KMS-11 (cell line): ENCODE measurements around the gene RPH3AL.

Experiments used
- H2AFZ ChIP-seq: fragments of 200-600 bp; sonication (generic); 2 replicates; pipeline ENCODE4 v1.6.1; 2016; ENCODE audit warnings: antibody characterized with exemption, mixed run types, low read depth
- H3K27ac ChIP-seq: fragments of 200-600 bp; sonication (generic); 2 replicates; pipeline ENCODE4 v1.6.1; 2016; ENCODE audit warnings: mild to moderate bottlenecking, mixed run types
- H3K27me3 ChIP-seq: fragments of 200-600 bp; sonication (generic); 2 replicates; pipeline ENCODE4 v1.6.1; 2017; ENCODE audit warnings: mild to moderate bottlenecking, low read depth, mixed run types, moderate library complexity; ENCODE audit not compliant: insufficient read depth
- H3K36me3 ChIP-seq: fragments of 200-600 bp; sonication (generic); 2 replicates; pipeline ENCODE4 v1.6.1; 2017; ENCODE audit warnings: mild to moderate bottlenecking, mixed run types; ENCODE audit not compliant: insufficient read depth
- H3K4me1 ChIP-seq: fragments of 200-600 bp; sonication (generic); 2 replicates; pipeline ENCODE4 v1.6.1; 2016; ENCODE audit warnings: mild to moderate bottlenecking, low read depth, mixed run types; ENCODE audit not compliant: poor library complexity, severe bottlenecking
- H3K4me2 ChIP-seq: fragments of 200-600 bp; sonication (generic); 2 replicates; pipeline ENCODE4 v1.7.0; 2016; ENCODE audit warnings: mild to moderate bottlenecking, mixed run types
- H3K4me3 ChIP-seq: fragments of 200-600 bp; sonication (generic); IDR thresholded peaks from 2 replicates; pipeline ENCODE4 v1.6.1; 2017; ENCODE audit warnings: low read depth, low read length, mixed read lengths; ENCODE audit not compliant: insufficient read depth
- H3K79me2 ChIP-seq: fragments of 200-600 bp; sonication (generic); 2 replicates; pipeline ENCODE4 v1.6.1; 2016; ENCODE audit warnings: low read depth, mixed run types; ENCODE audit not compliant: insufficient read depth
- H3K9ac ChIP-seq: fragments of 200-600 bp; sonication (generic); 2 replicates; pipeline ENCODE4 v1.6.1; 2016; ENCODE audit warnings: mild to moderate bottlenecking, mixed run types
- H4K20me1 ChIP-seq: fragments of 200-600 bp; sonication (generic); 2 replicates; pipeline ENCODE4 v1.6.1; 2016; ENCODE audit warnings: mild to moderate bottlenecking, mixed run types; ENCODE audit not compliant: insufficient read depth
- TF ChIP-seq, protein P1 (sequence below): fragments of 200-600 bp; sonication (generic); conservative IDR thresholded peaks from 2 replicates; pipeline ENCODE4 v1.6.1; 2017; ENCODE audit warnings: low read depth, mild to moderate bottlenecking, antibody characterized with exemption, low read length, moderate library complexity, mixed read lengths

The RPH3AL gene

DNA sequence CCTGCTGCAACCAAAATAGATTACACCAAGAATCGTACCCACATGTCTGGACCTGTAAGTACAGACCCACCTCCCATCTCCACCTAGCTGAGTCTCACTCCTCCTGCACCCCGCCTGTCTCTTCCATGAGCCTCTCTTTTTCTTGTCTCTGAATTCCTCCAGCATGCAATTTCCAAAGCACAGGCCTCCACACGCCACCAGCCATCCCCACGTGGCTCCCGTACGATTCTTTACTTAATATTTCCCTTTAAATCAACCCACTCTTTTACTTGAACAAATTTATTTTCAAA, 1.2 kb downstream of the RPH3AL start:
- H3K9ac ChIP-seq = no peak overlapping the region
- H3K27ac ChIP-seq = no peak overlapping the region
- H4K20me1 ChIP-seq = no peaks in the 10 kb centered on the region
- no peaks in the 10 kb centered on the region for H3K36me3 ChIP-seq
- no peak overlapping the region for H2AFZ ChIP-seq
- H3K79me2 ChIP-seq = no peaks in the 10 kb centered on the region
- H3K27me3 ChIP-seq = no peaks in the 10 kb centered on the region
- H3K4me3 ChIP-seq = no peak overlapping the region
- TF ChIP-seq, protein P1, sequence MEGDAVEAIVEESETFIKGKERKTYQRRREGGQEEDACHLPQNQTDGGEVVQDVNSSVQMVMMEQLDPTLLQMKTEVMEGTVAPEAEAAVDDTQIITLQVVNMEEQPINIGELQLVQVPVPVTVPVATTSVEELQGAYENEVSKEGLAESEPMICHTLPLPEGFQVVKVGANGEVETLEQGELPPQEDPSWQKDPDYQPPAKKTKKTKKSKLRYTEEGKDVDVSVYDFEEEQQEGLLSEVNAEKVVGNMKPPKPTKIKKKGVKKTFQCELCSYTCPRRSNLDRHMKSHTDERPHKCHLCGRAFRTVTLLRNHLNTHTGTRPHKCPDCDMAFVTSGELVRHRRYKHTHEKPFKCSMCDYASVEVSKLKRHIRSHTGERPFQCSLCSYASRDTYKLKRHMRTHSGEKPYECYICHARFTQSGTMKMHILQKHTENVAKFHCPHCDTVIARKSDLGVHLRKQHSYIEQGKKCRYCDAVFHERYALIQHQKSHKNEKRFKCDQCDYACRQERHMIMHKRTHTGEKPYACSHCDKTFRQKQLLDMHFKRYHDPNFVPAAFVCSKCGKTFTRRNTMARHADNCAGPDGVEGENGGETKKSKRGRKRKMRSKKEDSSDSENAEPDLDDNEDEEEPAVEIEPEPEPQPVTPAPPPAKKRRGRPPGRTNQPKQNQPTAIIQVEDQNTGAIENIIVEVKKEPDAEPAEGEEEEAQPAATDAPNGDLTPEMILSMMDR = no peak
- no peak overlapping the region for H3K4me2 ChIP-seq
- no peaks in the 10 kb centered on the region for H3K4me1 ChIP-seq

DNA sequence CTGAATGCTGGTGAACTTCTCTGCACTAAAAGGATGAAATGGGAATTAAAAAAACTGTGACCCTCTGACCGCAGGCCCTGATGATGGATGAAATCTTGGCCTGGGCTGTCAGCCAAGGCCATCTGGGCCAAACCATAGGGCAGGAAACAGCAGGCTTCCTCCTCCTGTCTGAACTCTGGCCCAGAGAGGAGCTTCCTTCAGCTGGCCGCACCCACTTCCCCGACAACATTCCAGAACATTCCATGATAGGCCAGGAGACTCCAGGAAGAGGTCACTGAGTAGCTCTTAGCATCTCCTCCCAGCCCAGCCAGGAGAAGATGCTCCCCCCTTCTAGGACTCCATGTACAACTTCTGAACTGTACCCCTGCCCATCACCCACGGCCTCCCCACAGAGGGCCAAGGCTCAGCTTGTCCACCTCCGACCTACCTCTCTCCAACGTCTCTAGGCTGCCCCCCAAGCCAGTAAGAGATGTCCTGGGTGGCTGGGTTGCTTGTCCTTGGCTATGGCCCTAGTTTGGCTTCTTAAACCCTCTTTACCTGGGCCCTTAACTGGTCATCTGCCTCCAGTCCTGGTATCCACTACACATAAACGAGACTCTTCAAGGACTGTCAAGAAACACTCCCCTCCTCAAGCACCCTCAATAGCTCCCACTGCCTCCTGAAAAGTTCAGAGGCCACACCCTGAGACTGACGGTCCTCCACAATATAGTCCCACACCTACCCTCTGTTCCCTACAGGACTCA, 1.7 kb downstream of the RPH3AL start:
- Histone ChIP-seq H3K4me1 (no peaks in the 10 kb centered on the region), H3K27me3 (no peaks in the 10 kb centered on the region), H3K9ac (no peak overlapping the region), H3K36me3 (no peaks in the 10 kb centered on the region), H3K4me3 (no peak overlapping the region), H3K27ac (no peak overlapping the region), H3K79me2 (no peaks in the 10 kb centered on the region), H2AFZ (no peak overlapping the region), H3K4me2 (no peak overlapping the region), H4K20me1 (no peaks in the 10 kb centered on the region)
- TF ChIP-seq, protein P1 = no peak

DNA sequence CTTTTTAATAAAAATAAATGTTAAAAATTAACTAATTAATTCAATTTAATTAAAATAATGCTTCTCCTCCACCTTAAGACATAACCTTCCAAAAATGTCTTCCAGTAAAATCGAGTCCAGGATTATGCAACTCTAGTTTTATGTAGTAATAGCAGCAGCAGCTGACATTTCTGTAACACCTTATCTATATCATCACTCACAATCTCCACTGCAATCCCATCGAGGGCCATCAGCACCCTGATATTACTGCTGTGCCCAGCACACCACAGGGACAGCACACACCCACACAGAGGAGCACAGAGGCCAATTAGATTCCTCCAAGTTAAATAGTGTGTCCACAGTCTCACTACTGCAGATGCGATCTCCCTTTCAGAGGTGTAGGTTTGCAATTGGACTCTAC, 2.9 kb downstream of the RPH3AL start:
- Histone ChIP-seq H3K36me3 (no peaks in the 10 kb centered on the region), H3K4me1 (no peaks in the 10 kb centered on the region), H3K27me3 (no peaks in the 10 kb centered on the region), H3K4me3 (no peak overlapping the region), H2AFZ (no peak overlapping the region), H3K9ac (no peak overlapping the region), H3K79me2 (no peaks in the 10 kb centered on the region), H4K20me1 (no peaks in the 10 kb centered on the region), H3K4me2 (no peak overlapping the region), H3K27ac (no peak overlapping the region)
- TF ChIP-seq, protein P1 = no peak

DNA sequence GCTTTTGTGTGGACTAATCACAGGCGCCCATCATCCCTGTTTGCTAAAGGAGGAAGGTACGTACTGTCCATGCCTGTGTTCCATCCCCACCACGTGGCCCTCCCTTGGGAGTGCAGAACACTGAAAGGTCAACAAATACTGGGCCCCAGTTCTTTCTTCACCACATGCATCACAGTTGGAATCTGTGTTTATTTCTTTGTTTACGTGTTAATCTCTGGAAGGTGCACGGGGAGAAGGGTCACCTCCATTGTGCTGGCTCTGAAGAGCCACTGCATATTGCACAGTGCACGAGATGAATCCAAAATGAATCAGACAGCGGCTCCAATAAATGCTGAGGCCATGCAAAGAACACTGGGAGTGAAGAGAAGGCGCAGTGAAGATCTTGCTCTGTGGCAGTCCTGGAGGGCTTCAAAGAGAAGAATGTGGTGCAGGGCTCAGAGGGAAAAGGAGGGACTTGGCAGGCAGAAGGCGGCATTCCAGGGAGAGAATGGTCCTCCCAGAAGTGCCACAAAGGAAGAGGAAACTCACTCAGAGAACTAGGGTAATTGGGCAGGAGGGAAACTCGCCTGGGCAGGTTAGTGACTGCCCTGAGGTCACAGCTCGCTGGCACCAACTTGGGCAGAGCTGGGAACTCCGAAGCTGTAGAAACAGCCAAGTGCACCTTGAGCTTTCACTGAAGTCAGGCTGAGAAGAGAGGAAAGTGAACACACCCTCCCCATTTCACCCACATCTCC, 3.7 kb downstream of the RPH3AL start:
- H3K27ac ChIP-seq = no peak overlapping the region
- no peak overlapping the region for H3K4me3 ChIP-seq
- no peaks in the 10 kb centered on the region for H3K36me3 ChIP-seq
- TF ChIP-seq, protein P1 = no peak
- no peaks in the 10 kb centered on the region for H3K4me1 ChIP-seq
- no peak overlapping the region for H2AFZ ChIP-seq
- no peak overlapping the region for H3K4me2 ChIP-seq
- no peaks in the 10 kb centered on the region for H4K20me1 ChIP-seq
- no peaks in the 10 kb centered on the region for H3K79me2 ChIP-seq
- H3K9ac ChIP-seq = no peak overlapping the region
- no peaks in the 10 kb centered on the region for H3K27me3 ChIP-seq
